Endodermal cell (in vitro differentiated cells): ENCODE data around the gene FAM174B. TPM values are rescaled to one million over a fixed set of nuclear protein-coding genes. Genes with fewer than 3 reads are reported as not detected.
A peak's percentile ranks its signal among the peaks of the same experiment; 100 is the strongest.

ENCODE experiments used
- DNase-seq: peaks from one replicate; pipeline ENCODE4 v3.0.0-alpha.2; 2017
- H3K27ac ChIP-seq: 2 replicates; pipeline ENCODE4 v1.5.1; 2013; ENCODE audit warnings: mild to moderate bottlenecking, low read depth, low read length, moderate library complexity
- H3K27me3 ChIP-seq: 2 replicates; pipeline ENCODE4 v1.6.1; 2013; ENCODE audit warnings: mild to moderate bottlenecking, low read length, moderate library complexity; ENCODE audit not compliant: insufficient read depth, control insufficient read depth, poor library complexity, severe bottlenecking
- H3K36me3 ChIP-seq: 2 replicates; pipeline ENCODE4 v1.7.0; 2013; ENCODE audit warnings: mild to moderate bottlenecking, low read length, moderate library complexity; ENCODE audit not compliant: control insufficient read depth, insufficient read depth
- H3K4me1 ChIP-seq: one replicate; pipeline ENCODE4 v1.7.0; 2013; ENCODE audit warnings: low read length; ENCODE audit not compliant: control insufficient read depth, insufficient read depth
- H3K4me3 ChIP-seq: 2 replicates; pipeline ENCODE4 v1.5.1; 2013; ENCODE audit warnings: mild to moderate bottlenecking, low read length, moderate library complexity
- H3K9ac ChIP-seq: 2 replicates; pipeline ENCODE4 v1.6.1; 2013; ENCODE audit warnings: mild to moderate bottlenecking, low read length, moderate library complexity; ENCODE audit not compliant: poor library complexity, severe bottlenecking; ENCODE audit errors: extremely low read depth
- H3K9me3 ChIP-seq: 2 replicates; pipeline ENCODE4 v1.6.1; 2013; ENCODE audit warnings: mild to moderate bottlenecking, low read length, moderate library complexity; ENCODE audit not compliant: control insufficient read depth
- H3K27ac Mint-ChIP-seq: 2 replicates; pipeline ENCODE4 v1.8.0; 2020; ENCODE audit warnings: mixed read lengths
- H3K27me3 Mint-ChIP-seq: 2 replicates; pipeline ENCODE4 v1.8.0; 2021; ENCODE audit warnings: mild to moderate bottlenecking, mixed read lengths; ENCODE audit not compliant: insufficient read depth
- H3K36me3 Mint-ChIP-seq: 2 replicates; pipeline ENCODE4 v1.8.0; 2020; ENCODE audit warnings: low read depth, mixed read lengths
- H3K4me1 Mint-ChIP-seq: 2 replicates; pipeline ENCODE4 v1.8.0; 2020; ENCODE audit warnings: mixed read lengths
- H3K4me3 Mint-ChIP-seq: 2 replicates; pipeline ENCODE4 v1.8.0; 2020; ENCODE audit warnings: mild to moderate bottlenecking, moderate library complexity, mixed read lengths
- H3K9me3 Mint-ChIP-seq: 2 replicates; pipeline ENCODE4 v1.8.0; 2020; ENCODE audit warnings: mild to moderate bottlenecking, mixed read lengths
- CTCF ChIP-seq: fragments of 200-600 bp; sonication (generic); conservative IDR thresholded peaks from 2 replicates; pipeline ENCODE4 v1.5.0; 2021; ENCODE audit warnings: antibody characterized with exemption, mild to moderate bottlenecking
- WGBS, 2 experiments: methylation state at CpG; one replicate each; pipeline versions ENCODE4 v1.1.5 to v1.1.7; 2013; ENCODE audit warnings: missing lambda C conversion rate in 2 of 2, mixed read lengths in 1 of 2; ENCODE audit not compliant: insufficient coverage in 1 of 2, insufficient read length in 1 of 2; 5-methylcytosine and 5-hydroxymethylcytosine counted together
- total RNA-seq, 2 donors: library from RNA; stranded (reverse); fragmentation: NEBNext Ultra II Directional in 1 of 2; extraction: Animal tissue kit (Norgen Biotek cat#: 25700) in 1 of 2; gene quantifications; 2 replicates in 1 of 2; 3 replicates in 1 of 2; pipeline ENCODE4 v1.2.1, GENCODE V29; 2021

FAM174B gene
- total RNA-seq, 2 donors from 2014 or later = 66.0 to 105 TPM

GRCh38 chr15:92662762-92663161 is 7.2 kb upstream of the FAM174B start:
- Mint-ChIP-seq H3K36me3 (no peaks in the 10 kb centered on the region), H3K4me1 (peaks cover 48% of the 10 kb centered on the region), H3K27ac (no peak overlapping the region), H3K9me3 (no peaks in the 10 kb centered on the region), H3K27me3 (no peaks in the 10 kb centered on the region), H3K4me3 (no peak overlapping the region)
- DNase-seq = no peak
- H3K36me3 ChIP-seq = no peaks in the 10 kb centered on the region
- peaks cover 26% of the 10 kb centered on the region for H3K4me1 ChIP-seq
- H3K4me3 ChIP-seq = no peak overlapping the region
- no peak overlapping the region for H3K27ac ChIP-seq
- H3K27me3 ChIP-seq = no peaks in the 10 kb centered on the region
- 91 to 100% methylated on average over 1 to 4 of the region's 4 CpGs for WGBS, 2 experiments
- no peak overlapping the region for H3K9ac ChIP-seq
- TF ChIP-seq CTCF = no peak
- H3K9me3 ChIP-seq = no peaks in the 10 kb centered on the region

- Mint-ChIP-seq H3K27me3 (no peaks in the 10 kb centered on the region), H3K36me3 (no peaks in the 10 kb centered on the region), H3K9me3 (no peaks in the 10 kb centered on the region), H3K27ac (no peak overlapping the region), H3K4me3 (no peak overlapping the region), H3K4me1 (peaks cover 40% of the 10 kb centered on the region)
- H3K36me3 ChIP-seq = no peaks in the 10 kb centered on the region
- H3K4me3 ChIP-seq = no peak overlapping the region
- no peak for TF ChIP-seq CTCF
- DNase-seq = no peak
- peaks cover 1% of the 10 kb centered on the region for H3K9me3 ChIP-seq
- no peak overlapping the region for H3K27ac ChIP-seq
- H3K4me1 ChIP-seq = peaks cover 21% of the 10 kb centered on the region
- no peak overlapping the region for H3K9ac ChIP-seq
- H3K27me3 ChIP-seq = no peaks in the 10 kb centered on the region
Measured at GRCh38 chr15:92661956-92662355, 6.4 kb upstream of the FAM174B start.

GRCh38 chr15:92661069-92661468 is 5.5 kb upstream of the FAM174B start:
- H3K36me3 ChIP-seq = no peaks in the 10 kb centered on the region
- Mint-ChIP-seq H3K9me3 (no peaks in the 10 kb centered on the region), H3K27me3 (no peaks in the 10 kb centered on the region), H3K4me1 (peaks cover 34% of the 10 kb centered on the region), H3K27ac (peak overlapping the region; percentile 58), H3K36me3 (no peaks in the 10 kb centered on the region), H3K4me3 (no peak overlapping the region)
- peaks cover 10% of the 10 kb centered on the region for H3K9me3 ChIP-seq
- no peak for DNase-seq
- peaks cover 19% of the 10 kb centered on the region for H3K4me1 ChIP-seq
- no peak overlapping the region for H3K27ac ChIP-seq
- no peak overlapping the region for H3K9ac ChIP-seq
- WGBS, 2 experiments = 94 to 98% methylated on average over 10 to 11 of the region's 11 CpGs
- H3K4me3 ChIP-seq = no peak overlapping the region
- H3K27me3 ChIP-seq = no peaks in the 10 kb centered on the region
- TF ChIP-seq CTCF = no peak
